HG03060 (cell line): Measurements from ENCODE around the gene PRPF38A.

ENCODE experiments used
- ATAC-seq: cut with Tn5 transposase; IDR thresholded peaks from one replicate; pipeline ENCODE4 v1.9.1; 2021; ENCODE audit warnings: low read depth, moderate number of reproducible peaks; ENCODE audit not compliant: unreplicated experiment

Gene PRPF38A

DNA sequence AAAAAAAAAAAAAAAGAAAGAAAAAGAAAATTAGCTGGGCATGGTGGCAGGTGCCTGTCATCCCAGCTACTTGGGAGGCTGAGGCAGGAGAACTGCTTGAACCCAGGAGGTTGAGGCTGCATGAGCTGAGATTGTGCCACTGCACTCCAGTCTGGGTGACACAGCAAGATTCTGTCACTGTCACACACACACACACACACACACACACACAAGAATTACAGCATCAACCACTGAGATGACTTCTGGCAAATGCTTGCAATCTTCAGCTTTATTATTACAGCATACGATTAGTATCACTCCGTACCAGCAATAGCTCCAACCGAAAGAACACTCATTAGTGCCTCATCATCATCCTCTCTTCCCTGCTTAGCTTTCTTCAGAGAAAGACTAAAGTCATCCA is 4.8 kb upstream of the PRPF38A start:
- ATAC-seq: no peak

DNA sequence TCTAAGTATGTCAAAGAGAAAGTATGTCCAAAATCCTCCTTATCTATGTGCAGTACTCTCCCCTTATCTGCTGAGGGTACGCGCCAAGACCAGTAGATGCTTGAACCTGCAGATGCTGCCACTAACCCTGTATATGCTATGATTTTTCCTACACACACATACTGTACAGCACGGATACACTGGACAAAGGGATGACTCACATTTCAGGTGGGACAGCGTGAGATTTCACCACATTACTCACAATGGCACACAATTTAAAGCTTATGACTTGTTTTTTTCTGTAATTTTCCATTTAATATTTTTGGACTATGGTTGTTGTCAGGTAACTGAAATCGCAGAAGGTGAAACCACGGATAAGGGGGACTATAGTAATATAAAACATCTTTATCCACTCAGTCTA is 4.3 kb upstream of the PRPF38A start:
- no peak for ATAC-seq

DNA sequence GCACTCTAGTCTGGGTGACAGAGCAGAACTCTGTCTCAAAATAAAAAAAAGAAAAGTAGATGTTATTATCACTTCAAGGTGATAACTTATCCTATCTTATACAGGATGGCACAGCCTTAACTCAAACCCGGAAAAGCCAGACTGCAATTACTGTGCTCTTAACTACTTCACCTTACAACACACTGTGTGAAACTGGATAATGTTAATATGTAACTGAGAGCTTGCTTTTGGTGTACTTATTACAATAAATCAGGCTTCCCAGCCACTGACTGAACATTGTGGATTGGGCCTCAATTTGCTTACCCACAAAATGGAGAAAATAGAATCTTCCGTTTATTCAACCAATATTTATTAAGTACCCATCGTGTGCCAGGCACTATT is 1.6 kb upstream of the PRPF38A start:
- ATAC-seq: no peak

DNA sequence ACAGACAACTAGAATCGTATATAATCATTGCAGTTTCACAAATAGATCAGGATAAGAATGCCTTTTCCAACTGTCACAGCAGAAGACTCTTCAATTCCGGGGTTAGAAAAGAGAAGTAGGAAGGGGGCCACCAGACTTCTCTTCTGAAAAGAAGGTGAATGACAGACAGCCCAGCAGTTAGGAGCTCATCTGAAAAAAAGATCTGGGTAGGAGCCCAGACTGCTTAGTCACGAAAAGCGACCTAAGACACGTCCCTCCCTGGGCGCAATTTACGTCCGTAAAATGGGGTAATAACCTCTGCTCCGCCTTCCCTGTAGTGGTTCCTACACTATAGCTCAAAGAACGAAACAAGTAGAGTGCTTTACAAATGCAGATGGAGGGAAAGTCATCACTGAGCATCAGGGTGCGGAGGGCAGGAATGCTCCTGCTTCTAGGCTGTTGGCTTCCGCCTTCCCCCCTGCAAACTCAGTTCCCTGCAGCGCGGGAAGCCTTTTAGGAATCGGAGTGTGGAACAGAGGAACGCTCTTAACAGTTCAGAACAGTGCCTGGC is 761 bp upstream of the PRPF38A start:
- ATAC-seq: peak; percentile 24

DNA sequence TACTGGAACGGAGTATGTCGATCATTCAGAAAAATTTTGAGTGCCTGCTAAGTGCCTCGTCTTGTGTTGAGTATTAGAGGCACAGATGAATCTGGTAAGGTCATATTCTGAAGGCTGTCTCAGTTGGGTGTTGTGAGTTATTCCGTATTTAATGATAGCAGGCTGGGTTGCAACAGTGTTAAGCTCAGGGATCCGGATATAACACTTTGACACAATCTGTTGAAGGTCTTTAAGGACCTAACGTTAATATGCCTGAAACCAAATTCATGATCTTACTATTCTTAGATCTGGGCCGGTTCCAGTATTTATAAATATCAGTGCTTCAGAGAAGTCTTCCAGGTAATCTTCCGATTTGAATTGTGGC is 555 bp downstream of the PRPF38A start:
- no peak for ATAC-seq

DNA sequence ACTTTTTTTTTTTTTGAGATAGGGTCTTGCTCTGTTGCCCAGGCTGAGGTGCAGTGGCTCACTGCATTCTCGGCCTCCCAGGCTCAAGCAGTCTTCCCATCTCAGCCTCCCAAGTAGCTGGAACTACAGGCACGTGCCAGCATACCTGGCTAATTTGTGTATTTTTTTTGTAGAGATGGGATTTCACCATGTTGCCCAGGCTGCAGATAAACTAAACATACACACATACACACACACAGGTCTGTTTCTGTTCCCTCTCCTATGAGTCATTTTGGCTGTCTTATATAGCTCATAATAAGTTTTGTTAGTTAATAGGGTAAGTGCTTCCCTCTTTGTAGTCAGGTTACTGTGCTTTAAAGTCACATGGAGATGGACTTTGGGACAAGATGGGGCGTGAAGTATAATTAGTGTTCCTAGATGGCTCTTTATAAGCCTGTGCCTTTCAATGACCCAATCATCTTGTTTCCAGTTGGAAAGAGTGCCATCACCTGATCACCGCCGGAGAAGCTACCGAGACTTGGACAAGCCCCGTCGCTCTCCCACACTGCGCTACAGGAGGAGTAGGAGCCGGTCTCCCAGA is 9.1 kb downstream of the PRPF38A start:
- no peak for ATAC-seq

DNA sequence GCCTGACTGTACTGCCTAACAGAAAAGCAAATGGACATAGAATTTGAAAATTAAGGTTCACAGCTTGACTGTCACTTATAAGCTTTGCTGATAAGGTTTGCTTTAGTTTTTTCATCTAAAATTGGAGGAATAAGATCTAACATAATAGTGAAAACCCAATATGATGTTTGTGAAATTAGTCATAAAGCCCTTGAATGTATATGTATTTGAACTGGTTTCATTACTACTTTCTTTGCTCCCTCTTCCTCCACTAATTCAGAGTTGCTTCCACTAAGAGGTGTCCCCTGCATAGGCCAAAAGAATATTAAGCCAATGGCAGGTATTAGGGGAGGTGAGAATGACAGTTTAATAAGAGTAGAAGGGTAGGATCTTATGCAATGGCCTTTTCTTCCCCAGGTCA is 10.5 kb downstream of the PRPF38A start:
- no peak for ATAC-seq

DNA sequence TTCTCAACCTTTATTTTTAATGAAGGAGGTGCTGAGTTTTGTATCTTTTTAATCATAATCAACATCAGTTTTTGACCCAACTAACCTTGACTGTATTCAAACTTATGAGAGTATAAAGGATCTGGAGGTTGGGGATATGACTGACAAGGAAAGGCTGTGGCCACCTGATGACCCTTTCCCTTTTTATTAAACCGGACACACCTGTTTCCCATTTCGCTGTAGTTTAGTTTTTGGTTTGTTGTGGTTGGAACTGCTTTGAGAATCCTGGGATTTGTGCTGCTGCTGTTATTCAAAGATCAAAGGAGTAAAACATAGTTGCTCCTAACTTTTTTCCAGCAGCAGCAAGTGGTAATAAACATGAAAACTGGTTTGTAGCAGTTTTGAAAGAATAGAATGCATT is 12.4 kb downstream of the PRPF38A start:
- no peak for ATAC-seq

DNA sequence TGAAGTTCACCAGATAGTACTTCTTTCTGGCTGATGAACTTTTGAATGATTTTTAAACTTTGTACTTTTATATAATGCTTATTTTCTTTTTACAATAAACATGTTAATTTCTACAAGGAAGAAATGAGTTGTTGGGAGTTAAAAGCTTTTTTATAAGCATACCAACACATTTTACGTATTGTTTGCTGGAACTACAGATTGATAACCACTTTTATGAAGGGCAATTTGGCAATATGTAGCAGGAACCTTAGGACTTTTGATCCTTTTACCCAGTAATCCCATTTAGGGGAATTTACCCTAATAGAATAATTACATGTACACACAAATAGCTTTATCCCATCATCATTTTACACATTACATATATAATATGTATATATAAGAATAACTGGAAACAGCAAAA is 16.3 kb downstream of the PRPF38A start:
- ATAC-seq: no peak

DNA sequence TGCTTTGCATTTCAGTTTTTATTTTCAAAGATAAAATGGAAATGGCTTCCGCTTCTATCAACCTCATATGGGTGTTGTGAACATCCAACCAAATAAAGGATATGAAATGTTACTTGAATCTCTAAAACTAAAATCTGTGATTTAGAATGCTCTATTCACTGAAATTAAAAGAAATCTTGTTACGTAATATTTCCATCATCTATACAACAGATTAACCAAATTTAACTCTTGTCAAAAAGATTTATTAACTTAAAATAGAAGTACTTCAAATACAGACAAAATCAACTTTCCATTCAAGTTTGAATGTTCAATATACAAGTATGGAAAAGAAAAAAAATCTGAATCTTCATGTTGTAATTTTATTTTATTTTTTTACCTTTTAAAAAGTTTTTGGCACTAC is 18.7 kb downstream of the PRPF38A start:
- ATAC-seq: no peak

DNA sequence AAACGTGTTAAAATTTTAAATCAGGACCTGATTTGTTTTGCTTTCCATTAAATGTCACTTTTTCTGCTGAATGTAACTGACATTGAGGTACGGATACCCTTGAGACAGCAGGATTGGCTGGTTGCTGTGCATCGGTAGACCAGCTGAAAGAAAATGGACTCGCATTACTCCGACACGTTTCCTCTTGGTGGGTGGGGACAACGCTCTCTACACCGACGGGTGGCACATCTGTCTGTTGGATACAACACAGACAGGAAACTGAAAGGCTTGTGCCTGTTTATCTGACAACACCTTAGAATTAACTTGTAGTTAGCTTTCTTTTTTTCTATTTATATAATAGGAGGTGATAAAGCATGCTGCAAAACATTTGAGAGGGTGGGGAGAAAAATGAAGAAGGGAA is 19.4 kb downstream of the PRPF38A start:
- ATAC-seq: no peak

DNA sequence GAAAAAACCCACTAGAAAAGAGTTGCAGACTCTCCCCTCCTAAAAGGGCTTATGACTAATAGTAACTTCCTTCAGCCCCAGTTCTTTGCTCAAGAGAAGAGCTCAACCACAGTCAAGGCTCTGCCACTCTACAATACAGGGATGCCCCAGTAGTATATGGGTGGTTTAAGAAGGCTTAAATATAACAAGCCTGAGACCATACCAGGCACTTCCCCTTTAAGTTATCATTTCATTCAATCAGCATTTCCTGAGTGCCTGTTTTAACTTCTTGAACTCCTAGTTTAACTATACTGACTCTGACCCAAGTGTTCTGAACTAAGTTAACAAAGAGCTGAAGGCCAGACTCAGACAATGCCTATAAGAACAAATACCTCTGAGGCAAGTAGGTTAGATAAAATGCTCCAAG is 19.8 kb downstream of the PRPF38A start:
- ATAC-seq: no peak

DNA sequence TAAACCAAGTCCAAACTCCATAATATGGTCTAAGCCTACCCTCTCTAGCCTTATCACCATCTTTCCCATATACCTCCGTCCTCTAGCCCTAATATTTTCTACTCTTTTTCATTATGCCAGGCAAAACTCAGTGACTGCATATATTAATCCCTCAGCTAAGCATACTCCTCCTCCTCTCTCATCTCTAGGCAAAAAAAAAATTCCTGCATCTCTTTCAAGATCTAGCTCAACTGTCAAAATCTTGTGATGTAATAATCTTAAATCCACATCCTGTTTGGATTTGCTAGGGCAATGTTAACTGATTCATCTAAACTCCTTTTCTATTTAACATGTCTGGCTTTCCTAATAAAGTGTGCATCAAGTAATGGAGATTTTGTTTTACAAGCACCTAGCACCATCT is 20.4 kb downstream of the PRPF38A start:
- ATAC-seq: no peak

DNA sequence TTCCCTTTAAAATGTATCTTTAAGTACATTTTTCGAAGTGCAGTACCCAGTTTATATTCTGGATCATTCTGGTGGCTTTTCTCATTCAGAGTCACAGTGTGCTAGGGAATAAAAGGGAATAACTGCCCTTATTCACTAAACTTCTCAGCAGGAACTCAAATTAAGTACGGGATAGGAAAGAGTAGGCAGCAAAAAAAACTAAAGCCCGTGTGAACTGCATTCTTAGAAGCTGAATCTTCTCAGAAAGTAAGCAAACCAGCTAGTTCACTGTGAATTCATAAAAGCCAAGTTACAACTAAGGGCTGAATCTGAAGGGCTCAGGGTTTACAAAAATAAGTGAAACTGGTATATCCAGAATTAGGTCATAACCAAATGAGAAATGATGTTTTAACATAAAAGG is 22.0 kb downstream of the PRPF38A start:
- ATAC-seq: no peak

DNA sequence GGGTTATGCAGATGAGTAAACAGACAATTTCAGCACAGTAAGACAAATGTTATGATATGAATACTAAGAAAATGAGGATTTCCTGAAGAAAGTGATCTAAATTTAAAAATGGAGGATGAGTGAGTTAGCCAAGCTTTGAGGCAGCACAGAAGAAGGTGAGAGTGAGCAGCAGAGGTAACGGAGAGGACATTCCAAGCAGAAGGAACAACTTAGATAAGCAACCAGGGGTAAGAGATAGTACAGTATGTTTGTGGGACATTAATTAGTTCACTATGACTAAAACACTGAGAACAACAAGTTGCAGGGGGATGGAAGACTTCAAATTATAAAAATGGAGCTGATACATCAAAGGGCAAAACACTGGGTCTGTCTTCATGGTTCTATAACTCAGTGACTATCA is 22.8 kb downstream of the PRPF38A start:
- ATAC-seq: no peak

DNA sequence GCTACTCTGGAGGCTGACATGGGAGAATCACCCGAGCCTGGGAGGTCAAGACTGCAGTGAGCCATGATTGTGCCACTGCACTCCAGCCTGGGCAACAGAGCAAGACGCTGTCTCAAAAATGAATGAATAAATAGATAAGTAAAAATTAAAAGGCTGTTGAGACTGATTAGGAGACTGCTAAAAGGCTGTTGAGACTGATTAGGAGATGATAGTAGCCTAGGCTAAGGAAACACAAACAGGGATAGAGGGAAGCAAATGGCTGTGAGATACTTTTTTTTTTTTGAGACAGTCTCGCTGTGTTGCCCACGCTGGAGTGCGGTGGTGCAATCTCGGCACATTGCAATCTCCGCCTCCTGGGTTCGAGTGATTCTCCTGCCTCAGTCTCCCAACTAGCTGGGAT is 28.4 kb downstream of the PRPF38A start:
- ATAC-seq: no peak

DNA sequence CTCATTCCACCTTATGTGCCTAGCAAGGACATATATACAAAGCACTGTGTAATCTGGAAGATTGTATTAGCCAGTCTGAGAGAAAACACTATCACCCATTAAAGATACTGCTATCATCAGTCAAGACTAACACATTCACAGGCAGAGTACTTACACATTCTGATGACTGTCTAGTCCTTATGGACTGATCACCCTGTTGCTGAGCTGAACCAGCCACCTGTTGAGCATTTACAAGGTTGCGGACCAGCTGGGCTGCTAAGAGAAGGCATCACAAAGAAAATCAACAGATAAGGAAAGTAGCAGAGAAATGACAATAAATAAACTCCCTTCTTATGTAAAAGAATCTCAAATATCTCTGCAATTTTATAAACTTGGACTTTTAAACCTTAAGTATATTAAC is 30.8 kb downstream of the PRPF38A start:
- no peak for ATAC-seq

DNA sequence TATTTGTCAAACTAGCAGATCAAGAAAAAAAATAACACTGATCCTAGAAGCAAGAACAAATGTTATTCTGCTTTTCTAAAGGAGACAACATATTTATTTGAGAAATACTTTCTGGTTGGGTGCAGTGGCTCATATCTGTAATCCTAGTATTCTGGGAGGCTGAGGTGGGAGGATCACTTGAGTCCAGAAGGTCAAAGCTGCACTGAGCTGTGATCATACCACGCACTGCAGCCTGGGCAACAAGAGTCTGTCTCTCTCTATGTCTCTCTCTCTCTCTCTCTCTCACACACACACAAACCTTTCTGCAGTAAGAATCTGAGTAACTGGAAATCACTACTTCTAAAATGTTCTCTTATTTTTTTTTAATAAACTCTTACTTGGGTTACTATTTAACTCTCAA is 31.2 kb downstream of the PRPF38A start:
- ATAC-seq: no peak

DNA sequence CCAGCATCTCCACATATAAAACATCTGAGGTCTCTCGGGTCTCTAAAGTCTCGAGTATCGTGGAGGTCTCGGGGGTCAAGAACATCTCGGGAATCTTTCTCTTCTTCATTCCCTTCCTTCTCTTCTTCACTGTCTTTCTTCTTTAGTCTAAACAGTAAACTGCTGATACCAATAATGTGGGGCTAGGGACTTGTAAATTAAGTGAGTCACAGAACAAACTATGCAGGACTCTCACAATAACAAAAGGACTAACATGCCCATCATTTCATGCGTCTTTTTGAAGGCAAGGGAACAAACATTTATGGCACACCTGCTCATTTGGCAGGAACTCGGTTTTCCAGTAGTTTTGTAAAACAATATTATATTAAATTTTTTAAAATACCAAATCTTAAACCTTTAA is 32.4 kb downstream of the PRPF38A start:
- ATAC-seq: no peak

DNA sequence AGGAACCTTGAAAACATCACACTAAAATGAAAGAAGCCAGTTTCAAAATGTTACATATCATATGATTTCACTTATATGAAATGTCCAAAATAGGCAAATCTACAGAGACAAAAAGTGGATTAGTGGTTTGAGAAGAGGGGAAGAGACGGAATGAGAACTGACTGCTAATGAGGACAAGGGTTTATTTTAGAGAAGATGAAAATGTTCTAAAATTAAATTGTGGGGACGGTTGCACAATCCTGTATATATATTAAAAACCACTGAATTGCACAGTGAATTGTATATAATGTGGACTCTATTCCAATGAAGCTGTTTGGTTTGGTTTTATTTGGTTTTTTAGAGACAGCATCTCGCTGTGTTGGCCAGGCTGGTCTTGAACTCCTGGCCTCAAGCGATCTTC is 35.6 kb downstream of the PRPF38A start:
- no peak for ATAC-seq

DNA sequence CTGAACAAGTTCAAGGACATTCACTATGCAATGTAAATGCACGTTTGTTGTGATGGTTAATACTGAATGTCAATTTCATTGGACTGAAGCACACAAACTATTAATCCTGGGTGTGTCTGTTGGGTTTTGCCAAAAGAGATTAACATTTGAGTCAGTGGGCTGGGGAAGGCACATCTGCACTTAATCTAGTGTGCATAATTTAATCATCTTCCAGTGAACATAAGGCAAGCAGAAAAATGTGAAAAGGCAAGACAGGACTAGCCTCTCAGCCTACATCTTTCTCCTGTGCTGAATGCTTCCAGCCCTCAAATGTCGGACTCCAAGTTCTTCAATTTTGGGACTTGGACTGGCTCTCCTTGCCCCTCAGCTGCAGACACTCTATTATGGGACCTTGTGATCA is 40.1 kb downstream of the PRPF38A start:
- no peak for ATAC-seq

DNA sequence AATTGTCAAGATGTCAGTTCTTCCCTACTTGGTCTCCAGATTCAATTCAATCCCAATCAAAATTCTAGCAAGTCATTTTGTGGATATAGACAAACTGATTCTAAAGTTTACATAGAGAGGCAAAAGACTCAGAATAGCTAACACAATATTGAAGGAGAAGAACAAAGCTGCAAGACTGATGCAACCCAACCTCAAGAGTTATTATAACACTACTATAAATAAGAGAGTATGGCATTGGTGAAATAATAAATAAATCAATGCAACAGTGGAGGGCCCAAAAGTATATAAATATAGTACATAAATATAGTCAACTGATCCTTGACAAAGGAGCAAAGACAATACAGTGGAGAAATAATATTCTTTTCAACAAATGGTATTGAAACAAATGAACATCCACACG is 49.7 kb downstream of the PRPF38A start:
- ATAC-seq: no peak

DNA sequence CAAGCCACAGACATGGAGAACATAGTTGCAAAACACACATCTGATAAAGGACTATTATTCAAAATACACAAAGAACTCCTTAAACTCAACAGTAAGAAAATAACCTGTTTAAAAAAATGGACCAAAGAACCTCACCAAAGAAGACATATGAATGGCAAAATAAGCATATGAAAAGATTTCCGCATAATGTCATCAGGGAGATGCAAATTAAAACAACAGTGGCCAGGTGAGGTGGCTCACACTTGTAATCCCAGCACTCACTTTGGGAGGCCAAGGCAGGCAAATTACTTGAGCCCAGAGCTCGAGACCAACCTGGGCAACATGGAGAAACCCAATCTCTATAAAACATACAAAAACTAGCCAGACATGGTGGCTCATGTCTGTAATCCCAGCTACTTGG is 50.4 kb downstream of the PRPF38A start:
- no peak for ATAC-seq
